K562 (cell line): Measurements from ENCODE around the gene SEC11A. TPM values are rescaled to one million over a fixed set of nuclear protein-coding genes. Genes with fewer than 3 reads are reported as not detected.

Experiments
- ATAC-seq: fragments of 200-7000 bp; cut with Tn5 transposase; 3 replicates; pipeline ENCODE4 v1.9.1; 2020; ENCODE audit warnings: moderate library complexity
- BruUV-seq: library from RNA; stranded (reverse); fragments of 400-500 nt; replicated peaks from 2 replicates; lab custom pipeline; 2021; lab: Mats Ljungman, UMichigan
- CTCF ChIA-PET: fragments of 300-600 bp; formaldehyde crosslinking; extraction: SDS; loops from one replicate; lab custom pipeline; 2021; ENCODE audit warnings: low intra/inter-chr PET ratio; lab: Yijun Ruan, JAX
- POLR2A ChIA-PET: fragments of 300-600, 350-650 bp; sonication (Branson Sonifier 250); formaldehyde crosslinking; extraction: SDS; loops from one replicate; lab custom pipeline; 2021; ENCODE audit warnings: antibody characterized with exemption, inconsistent platforms; lab: Yijun Ruan, JAX
- DNase-seq, 4 experiments: peaks; one replicate each; pipeline versions ENCODE4 v3.0.0 to v3.0.0-alpha.2; 2011 to 2018; ENCODE audit warnings: low spot score in 3 of 4, mixed read lengths in 3 of 4; ENCODE audit errors: extremely low read depth in 1 of 4
- FAIRE-seq: peaks from 2 replicates; lab custom pipeline; 2011; peaks lifted over from hg19 to GRCh38; lab: Jason Lieb, UNC
- H2AFZ ChIP-seq: 2 replicates; pipeline ENCODE4 v1.6.0; 2011; ENCODE audit warnings: low read depth, low read length, control low read depth, inconsistent platforms
- H3K27ac ChIP-seq: fragments of 200-600 bp; 3 replicates; pipeline ENCODE4 v1.8.0; 2011; ENCODE audit warnings: low read depth, mild to moderate bottlenecking, control low read depth, inconsistent platforms, low read length, moderate library complexity, mixed read lengths; ENCODE audit errors: extremely low read depth
- H3K27me3 ChIP-seq, 2 experiments: fragments of 300-600 bp in 1 of 2; 2 replicates in 1 of 2; 3 replicates in 1 of 2; pipeline versions ENCODE4 v1.6.0 to v1.8.0; 2011; ENCODE audit warnings: inconsistent platforms in 2 of 2, low read length in 2 of 2, mild to moderate bottlenecking in 1 of 2, mixed read lengths in 1 of 2, moderate library complexity in 1 of 2; ENCODE audit not compliant: control insufficient read depth in 2 of 2, insufficient read depth in 2 of 2
- H3K36me3 ChIP-seq: fragments of 300-600 bp; 3 replicates; pipeline ENCODE4 v1.8.0; 2011; ENCODE audit warnings: mild to moderate bottlenecking, low read length, inconsistent platforms; ENCODE audit not compliant: control insufficient read depth, insufficient read depth
- H3K4me1 ChIP-seq, 2 experiments: fragments of 200-600 bp in 1 of 2; replicated peaks in 1 of 2; 2 replicates in 1 of 2; 3 replicates in 1 of 2; pipeline versions ENCODE4 v1.5.1 to v1.8.0; 2011; ENCODE audit warnings: inconsistent platforms in 2 of 2, low read length in 2 of 2, mild to moderate bottlenecking in 1 of 2, mixed read lengths in 1 of 2, moderate library complexity in 1 of 2; ENCODE audit not compliant: control insufficient read depth in 2 of 2, insufficient read depth in 2 of 2
- H3K4me2 ChIP-seq: 2 replicates; pipeline ENCODE4 v1.6.1; 2011; ENCODE audit warnings: low read length, control low read depth, inconsistent platforms, mixed read lengths; ENCODE audit not compliant: insufficient read depth
- H3K4me3 ChIP-seq: fragments of 200-600 bp; sonication (generic), shearing (Covaris generic); 2 replicates; pipeline ENCODE4 v1.5.1; 2016; ENCODE audit warnings: control low read depth, inconsistent platforms
- H3K79me2 ChIP-seq: fragments of 200-600 bp; 3 replicates; pipeline ENCODE4 v1.8.0; 2011; ENCODE audit warnings: low read length, inconsistent platforms; ENCODE audit not compliant: control insufficient read depth, insufficient read depth
- H3K9ac ChIP-seq, 2 experiments: 2 replicates each; pipeline versions ENCODE4 v1.6.0 to v1.6.1; 2011; ENCODE audit warnings: low read depth in 2 of 2, low read length in 2 of 2, control low read depth in 1 of 2, inconsistent platforms in 1 of 2, mild to moderate bottlenecking in 1 of 2, mixed read lengths in 1 of 2; ENCODE audit not compliant: insufficient read depth in 1 of 2
- H3K9me1 ChIP-seq: one replicate; pipeline ENCODE4 v1.6.0; 2011; ENCODE audit warnings: inconsistent platforms, mild to moderate bottlenecking, low read length, moderate library complexity; ENCODE audit not compliant: control insufficient read depth, insufficient read depth
- H3K9me3 ChIP-seq: replicated peaks from 2 replicates; pipeline ENCODE4 v1.5.1; 2011; ENCODE audit warnings: low read depth, low read length, inconsistent platforms; ENCODE audit not compliant: control insufficient read depth, insufficient read depth
- H4K20me1 ChIP-seq: replicated peaks from 2 replicates; pipeline ENCODE4 v1.6.1; 2011; ENCODE audit warnings: low read length, inconsistent platforms, mixed read lengths; ENCODE audit not compliant: control insufficient read depth, insufficient read depth
- C11orf30 ChIP-seq: fragments of 450-650 bp; IDR thresholded peaks from 2 replicates; pipeline ENCODE4 v1.6.1; 2016; ENCODE audit warnings: low read depth, mild to moderate bottlenecking
- FOXJ2 ChIP-seq: fragments of 200-800 bp; sonication (Bioruptor generic); IDR thresholded peaks from 2 replicates; pipeline ENCODE4 v1.6.1; 2016; ENCODE audit warnings: missing genetic modification characterization, missing compliant biosample characterization
- RBM17 ChIP-seq: fragments of 200-400 bp; formaldehyde crosslinking; IDR thresholded peaks from 2 replicates; pipeline ENCODE4 v1.6.1; 2017; ENCODE audit warnings: low read depth, mild to moderate bottlenecking, low read length, borderline replicate concordance
- ZC3H11A ChIP-seq: IDR thresholded peaks from 2 replicates; pipeline ENCODE4 v1.6.1; 2012; ENCODE audit warnings: low read depth, low read length, improper control_type of control experiment
- ZFX ChIP-seq: sonication (generic); formaldehyde crosslinking; IDR thresholded peaks from 2 replicates; pipeline ENCODE4 v1.8.0; 2022; ENCODE audit warnings: mild to moderate bottlenecking, missing genetic modification reagents, moderate library complexity
- WGBS: fragments of 100-300 bp; shearing (Covaris generic); methylation state at CpG from one replicate; pipeline ENCODE4 v1.1.6; 2016; ENCODE audit warnings: low coverage, mixed read lengths; ENCODE audit not compliant: insufficient coverage; ENCODE audit errors: missing lambda C conversion rate; 5-methylcytosine and 5-hydroxymethylcytosine counted together
- in situ Hi-C: fragments of 300-500 bp; cut with MboI; formaldehyde crosslinking; loops from 4 replicates; pipeline ENCODE4 v1.15.0; 2018; ENCODE audit warnings: inconsistent platforms, mixed read lengths
- intact Hi-C: fragments of 100-400 bp; cut with micrococcal nuclease; formaldehyde crosslinking; loops from 2 replicates; pipeline ENCODE4 v1.14.2; 2022
- polyA plus RNA-seq, 8 experiments: library from polyadenylated mRNA; depleted of rRNA in 4 of 8; stranded (reverse) in 5 of 8; unstranded in 3 of 8; fragments of >200 nt; fragmentation: Nextera tagmentation in 2 of 8; fragmentation: Illumina TruSeq in 1 of 8; extraction: Ambion mirVana in 2 of 8; extraction: Trizol in 1 of 8; gene quantifications; 2 replicates each; pipeline versions ENCODE4 v1.2.1 to v1.2.3, GENCODE V29; 2011 to 2014; ENCODE audit warnings: inconsistent platforms in 1 of 8, missing spikeins in 1 of 8
- total RNA-seq, 7 experiments: library from RNA; depleted of rRNA in 6 of 7; stranded (reverse); fragments of >200 nt in 6 of 7; fragmentation: Illumina TruSeq in 2 of 7; extraction: Trizol in 2 of 7; gene quantifications; 2 replicates each; pipeline versions ENCODE4 v1.2.1 to v1.2.3, GENCODE V29; 2011 to 2021; ENCODE audit warnings: low replicate concordance in 1 of 7

SEC11A gene
- total and polyA plus RNA-seq, 9 of the 15 experiments (the other 6 are each of a cell fraction or from before 2014, with no cell fraction given), result 175 to 310 (median 229) TPM

GRCh38 chr15:84631706-84632272 lies 84.2 kb downstream of the SEC11A start (continued):
- TF ChIP-seq C11orf30 (no peak), FOXJ2 (0 out of 2 replicates have a peak, but pooled peaks have one; percentile 56), ZFX (CRISPR knock-in tag) (0 out of 2 replicates have a peak, but pooled peaks have one; percentile 21)

GRCh38 chr15:84629033-84629432 lies 86.9 kb downstream of the SEC11A start:
- no peaks in the 10 kb centered on the region; the same call in 1 of the 2 replicates for H4K20me1 ChIP-seq
- TF ChIP-seq ZC3H11A (peak; percentile 80; the same call in 1 of the 2 replicates), RBM17 (no peak)
- TF ChIP-seq, all 486 proteins: peak for 1
- no peak overlapping the region for H2AFZ ChIP-seq
- H3K79me2 ChIP-seq, result peaks cover 26% of the 10 kb centered on the region
- DNase-seq (no peak), FAIRE-seq (no peak), ATAC-seq (no peak)
- H3K27me3 ChIP-seq, result no peaks in the 10 kb centered on the region
- no peak overlapping the region for H3K4me2 ChIP-seq
- ChIA-PET CTCF (no interaction called here), POLR2A (interaction anchor here (0.6 to 1.7 kb wide), 4 partner anchors 12 to 321 kb away, joined by 3 to 6 read pairs (median 4); no protein-coding TSS in a partner anchor)
- H3K36me3 ChIP-seq, result no peaks in the 10 kb centered on the region
- no TSS peak for BruUV-seq
- in situ Hi-C loops (no loop called here), intact Hi-C loops (no loop called here)
- 80% methylated on average over 8 of the region's 9 CpGs for WGBS
- no peak overlapping the region for H3K27ac ChIP-seq
- no peaks in the 10 kb centered on the region for H3K9me3 ChIP-seq
- no peaks in the 10 kb centered on the region for H3K9me1 ChIP-seq
- H3K4me1 ChIP-seq, result peaks cover 20 to 21% of the 10 kb centered on the region in 2 experiments; a peak in 4 of 5 replicates
- no peak overlapping the region for H3K4me3 ChIP-seq
- H3K9ac ChIP-seq, result no peak overlapping the region
